ENCODE measurements around the gene CCM2L.

The CCM2L gene

GRCh38 chr20:32010666-32011065, 428 bp downstream of the CCM2L start:
- Histone ChIP-seq H3K9ac (ENCODE audit: low read length) (no peak overlapping the region), H3K27ac (ENCODE audit: low read depth, low read length) (no peak overlapping the region), H4K20me1 (ENCODE audit: low read depth, low read length) (no peaks in the 10 kb centered on the region), H3K9me3 (ENCODE audit: insufficient read depth, low read length) (no peaks in the 10 kb centered on the region), H3K79me2 (ENCODE audit: insufficient read depth, low read length) (no peaks in the 10 kb centered on the region), H2AFZ (ENCODE audit: low read depth, low read length, severe bottlenecking) (no peak overlapping the region), H3K9me2 (replicated peaks; ENCODE audit: insufficient read depth, low read length) (no peaks in the 10 kb centered on the region), H3F3A (ENCODE audit: insufficient read depth) (no peaks in the 10 kb centered on the region), H3K4me3 (ENCODE audit: insufficient read depth, low read length, poor library complexity, severe bottlenecking) (no peak overlapping the region), H3K27me3 (ENCODE audit: low read length) (no peaks in the 10 kb centered on the region), H3K4me2 (ENCODE audit: low read depth, low read length, poor library complexity, severe bottlenecking) (no peak overlapping the region), H3K36me3 (ENCODE audit: low read length) (no peaks in the 10 kb centered on the region)
- TF ChIP-seq EZH2phosphoT487 (conservative IDR thresholded peaks at IDR 0.05; ENCODE audit: low read length) = no peak
- no peak for TF ChIP-seq CTCF (IDR thresholded peaks at IDR 0.05; ENCODE audit: insufficient read depth, low read length, poor library complexity, severe bottlenecking)

- Histone ChIP-seq H3K4me3 (ENCODE audit: insufficient read depth, low read length, poor library complexity, severe bottlenecking) (no peak overlapping the region), H3K36me3 (ENCODE audit: low read length) (no peaks in the 10 kb centered on the region), H3K9me3 (ENCODE audit: insufficient read depth, low read length) (no peaks in the 10 kb centered on the region), H4K20me1 (ENCODE audit: low read depth, low read length) (no peaks in the 10 kb centered on the region), H3K9ac (ENCODE audit: low read length) (no peak overlapping the region), H3F3A (ENCODE audit: insufficient read depth) (0 out of 2 replicates have a peak, but pooled peaks cover 1% of the 10 kb centered on the region), H3K9me2 (replicated peaks; ENCODE audit: insufficient read depth, low read length) (no peaks in the 10 kb centered on the region), H3K4me2 (ENCODE audit: low read depth, low read length, poor library complexity, severe bottlenecking) (no peak overlapping the region), H3K27me3 (ENCODE audit: low read length) (no peaks in the 10 kb centered on the region), H3K27ac (ENCODE audit: low read depth, low read length) (no peak overlapping the region), H2AFZ (ENCODE audit: low read depth, low read length, severe bottlenecking) (no peak overlapping the region), H3K79me2 (ENCODE audit: insufficient read depth, low read length) (no peaks in the 10 kb centered on the region)
- TF ChIP-seq CTCF (IDR thresholded peaks at IDR 0.05; ENCODE audit: insufficient read depth, low read length, poor library complexity, severe bottlenecking) (no peak), EZH2phosphoT487 (conservative IDR thresholded peaks at IDR 0.05; ENCODE audit: low read length) (no peak)
Observed at GRCh38 chr20:32012159-32012688, 2.0 kb downstream of the CCM2L start.

- Histone ChIP-seq H4K20me1 (ENCODE audit: low read depth, low read length) (no peaks in the 10 kb centered on the region), H3K27me3 (ENCODE audit: low read length) (no peaks in the 10 kb centered on the region), H3F3A (ENCODE audit: insufficient read depth) (0 out of 2 replicates have a peak, but pooled peaks cover 2% of the 10 kb centered on the region), H3K4me3 (ENCODE audit: insufficient read depth, low read length, poor library complexity, severe bottlenecking) (no peak overlapping the region), H3K36me3 (ENCODE audit: low read length) (no peaks in the 10 kb centered on the region), H2AFZ (ENCODE audit: low read depth, low read length, severe bottlenecking) (no peak overlapping the region), H3K9ac (ENCODE audit: low read length) (no peak overlapping the region), H3K9me3 (ENCODE audit: insufficient read depth, low read length) (no peaks in the 10 kb centered on the region), H3K9me2 (replicated peaks; ENCODE audit: insufficient read depth, low read length) (no peaks in the 10 kb centered on the region), H3K4me2 (ENCODE audit: low read depth, low read length, poor library complexity, severe bottlenecking) (no peak overlapping the region), H3K27ac (ENCODE audit: low read depth, low read length) (no peak overlapping the region), H3K79me2 (ENCODE audit: insufficient read depth, low read length) (no peaks in the 10 kb centered on the region)
- TF ChIP-seq CTCF (IDR thresholded peaks at IDR 0.05; ENCODE audit: insufficient read depth, low read length, poor library complexity, severe bottlenecking) (no peak), EZH2phosphoT487 (conservative IDR thresholded peaks at IDR 0.05; ENCODE audit: low read length) (no peak)
Observed at GRCh38 chr20:32013326-32013725, 3.1 kb downstream of the CCM2L start.
